GM19193 (cell line): Measurements from ENCODE around the gene TNFAIP1.

ENCODE experiments used
- POLR2A ChIP-seq: IDR thresholded peaks from 4 replicates; pipeline ENCODE4 v1.6.1; 2011; ENCODE audit not compliant: insufficient read depth, insufficient read length; ENCODE audit errors: extremely low read depth

Gene TNFAIP1

DNA sequence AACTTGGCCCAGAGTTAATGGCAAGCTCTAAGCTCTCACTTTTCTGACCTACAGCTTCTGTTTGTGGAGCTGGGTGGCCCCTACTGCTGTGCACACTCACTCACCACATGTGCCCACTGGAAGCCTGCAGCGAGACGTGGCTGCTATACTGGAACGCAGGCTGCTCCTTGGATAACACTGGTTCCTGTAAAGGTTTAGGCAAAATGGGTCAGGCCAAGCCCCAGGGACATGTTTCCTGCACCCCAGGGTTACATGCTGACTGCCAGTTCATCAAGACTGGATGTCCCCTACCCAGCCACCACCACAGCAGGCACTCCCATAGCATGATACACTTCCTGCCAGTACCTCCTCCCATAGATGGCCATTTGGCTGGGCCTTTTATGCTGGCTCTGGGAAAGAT lies 13.4 kb downstream of the TNFAIP1 start:
- no peak for TF ChIP-seq POLR2A

DNA sequence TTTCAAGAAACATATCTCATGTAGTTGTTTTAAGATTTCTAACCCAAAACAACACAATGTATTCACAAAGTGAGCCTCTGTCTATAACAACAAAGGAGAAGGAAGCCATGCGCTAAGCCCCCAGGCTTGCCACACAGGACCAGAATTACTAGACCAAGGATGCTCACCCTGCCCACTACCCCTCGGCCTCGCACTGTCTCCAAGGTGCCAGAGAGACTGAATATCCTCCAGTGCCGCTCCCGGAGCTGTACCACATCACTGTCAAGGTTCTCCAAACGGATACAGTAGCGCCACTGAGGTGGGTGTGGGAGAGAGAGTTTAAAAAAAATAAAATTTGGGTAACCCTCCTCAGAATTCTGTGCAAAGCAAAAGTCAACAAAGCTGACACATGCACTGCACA lies 14.7 kb downstream of the TNFAIP1 start:
- no peak for TF ChIP-seq POLR2A

DNA sequence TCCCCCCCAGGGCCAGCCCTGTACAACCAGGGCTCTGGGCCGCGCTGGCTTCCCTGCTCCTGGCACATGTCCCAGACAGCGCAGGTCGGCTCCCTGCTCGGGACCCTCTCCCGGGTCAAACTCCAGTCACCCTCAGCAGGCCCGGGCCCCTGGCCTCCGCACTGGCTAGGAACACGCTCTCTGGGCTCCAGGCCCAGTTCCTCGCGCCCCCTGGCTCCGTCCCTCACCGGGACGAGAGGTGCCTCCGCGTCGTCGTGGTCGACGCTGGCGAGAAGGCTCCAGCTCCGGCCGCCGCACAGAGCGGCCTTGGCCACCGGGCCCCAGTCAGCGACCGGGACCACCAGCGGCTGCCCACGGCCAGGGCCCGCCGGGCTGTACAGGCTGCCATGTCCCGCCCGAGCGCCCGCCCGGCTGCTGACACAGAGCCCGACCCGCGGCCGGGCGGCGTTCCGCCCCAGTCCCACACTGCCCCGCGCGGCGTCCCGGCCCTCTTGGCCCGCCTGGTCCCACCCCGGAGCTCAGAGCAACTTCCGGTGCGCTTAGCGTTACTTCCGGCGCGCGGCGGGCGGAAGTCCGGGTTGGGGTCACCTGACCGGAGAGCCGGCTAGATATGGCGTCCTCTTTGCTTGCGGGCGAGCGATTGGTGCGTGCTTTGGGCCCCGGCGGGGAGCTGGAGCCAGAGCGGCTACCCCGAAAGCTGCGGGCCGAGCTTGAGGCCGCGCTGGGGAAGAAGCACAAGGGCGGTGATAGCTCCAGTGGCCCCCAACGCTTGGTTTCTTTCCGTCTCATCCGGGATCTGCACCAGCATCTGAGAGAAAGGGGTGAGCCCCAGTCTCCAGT lies 21.7 kb downstream of the TNFAIP1 start, which contains the start of gene POLDIP2:
TSS of gene POLDIP2 (minus strand) at position 467 of the 840 bp plus-strand sequence. CDS start at position 388, 79 bp downstream.
- TF ChIP-seq POLR2A, result peak; percentile 96

DNA sequence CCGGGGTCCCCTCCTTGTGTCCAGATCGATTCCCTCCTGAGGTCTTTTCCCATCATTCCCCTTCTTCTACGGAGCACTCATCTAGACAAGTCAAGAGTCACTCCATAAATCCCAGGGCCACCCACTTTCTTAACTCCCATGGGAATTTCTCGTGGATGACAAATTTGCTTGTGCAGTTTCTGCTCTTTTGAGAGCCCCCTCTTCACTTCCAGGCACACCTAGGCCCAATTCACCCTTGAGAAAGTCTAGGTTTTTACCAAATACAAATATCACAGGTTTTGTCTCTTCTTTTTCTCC lies 22.3 kb downstream of the TNFAIP1 start:
- TF ChIP-seq POLR2A, result no peak

DNA sequence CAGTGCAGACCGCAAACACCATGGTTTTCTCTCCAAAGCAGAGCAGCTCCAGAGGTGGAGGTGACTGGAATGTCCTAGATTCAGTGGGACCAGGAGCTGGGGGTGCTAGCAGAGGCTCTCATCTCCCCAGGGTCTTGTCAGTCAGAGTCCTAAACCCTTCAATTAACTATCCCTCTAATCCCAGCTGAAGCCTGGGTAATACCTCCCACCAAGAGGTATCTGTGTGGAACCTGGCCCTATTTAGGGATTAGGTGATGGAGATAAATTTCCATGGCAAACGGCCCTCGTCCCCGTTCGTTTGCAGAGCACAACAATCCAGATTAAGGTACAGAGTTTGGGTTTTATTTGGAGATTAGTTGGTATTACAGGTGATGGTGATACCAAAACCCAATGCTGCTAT lies 27.6 kb downstream of the TNFAIP1 start:
- no peak for TF ChIP-seq POLR2A

DNA sequence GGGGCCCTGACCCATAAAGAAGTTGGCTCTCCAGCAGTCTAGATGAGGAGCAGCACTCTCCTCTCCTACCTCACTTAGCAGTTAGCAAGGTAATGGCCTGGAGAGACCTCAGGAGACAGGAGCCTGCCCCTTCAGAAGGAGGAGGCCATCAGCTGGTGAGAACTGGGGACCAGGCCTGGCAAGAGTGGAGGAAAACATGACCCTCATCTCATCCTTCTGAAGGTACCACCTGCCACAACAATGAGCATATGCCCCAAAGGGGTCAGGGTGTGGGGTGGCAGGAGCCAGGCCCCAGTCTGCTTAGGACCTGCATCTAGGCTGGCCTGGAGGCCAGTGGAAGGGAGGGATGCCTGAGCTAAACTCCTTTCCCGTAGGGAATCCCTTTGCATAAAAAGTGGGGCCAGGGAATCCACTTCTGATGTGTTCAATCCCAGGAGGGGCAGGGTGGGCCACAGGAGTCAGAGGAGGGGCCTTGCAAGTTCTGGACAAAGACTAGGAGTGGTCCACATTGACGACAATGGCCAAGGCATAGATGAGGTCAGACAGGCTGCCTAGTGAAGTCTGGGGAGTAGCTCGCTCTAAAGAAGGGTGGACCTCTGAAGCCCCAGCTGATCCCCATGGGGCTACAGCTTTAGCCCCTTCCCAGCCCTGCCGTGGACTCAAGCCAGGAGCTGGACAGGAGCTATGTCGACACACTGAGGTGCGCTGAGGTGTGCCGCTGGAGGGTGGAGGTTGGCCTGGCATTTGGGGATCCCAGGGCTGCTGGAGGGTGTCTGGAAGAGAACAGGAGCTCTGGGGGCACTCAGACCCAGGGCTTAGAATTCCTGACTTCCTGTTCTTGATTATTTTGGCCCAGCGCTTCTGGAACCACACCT lies 28.5 kb downstream of the TNFAIP1 start:
- TF ChIP-seq POLR2A, result no peak

DNA sequence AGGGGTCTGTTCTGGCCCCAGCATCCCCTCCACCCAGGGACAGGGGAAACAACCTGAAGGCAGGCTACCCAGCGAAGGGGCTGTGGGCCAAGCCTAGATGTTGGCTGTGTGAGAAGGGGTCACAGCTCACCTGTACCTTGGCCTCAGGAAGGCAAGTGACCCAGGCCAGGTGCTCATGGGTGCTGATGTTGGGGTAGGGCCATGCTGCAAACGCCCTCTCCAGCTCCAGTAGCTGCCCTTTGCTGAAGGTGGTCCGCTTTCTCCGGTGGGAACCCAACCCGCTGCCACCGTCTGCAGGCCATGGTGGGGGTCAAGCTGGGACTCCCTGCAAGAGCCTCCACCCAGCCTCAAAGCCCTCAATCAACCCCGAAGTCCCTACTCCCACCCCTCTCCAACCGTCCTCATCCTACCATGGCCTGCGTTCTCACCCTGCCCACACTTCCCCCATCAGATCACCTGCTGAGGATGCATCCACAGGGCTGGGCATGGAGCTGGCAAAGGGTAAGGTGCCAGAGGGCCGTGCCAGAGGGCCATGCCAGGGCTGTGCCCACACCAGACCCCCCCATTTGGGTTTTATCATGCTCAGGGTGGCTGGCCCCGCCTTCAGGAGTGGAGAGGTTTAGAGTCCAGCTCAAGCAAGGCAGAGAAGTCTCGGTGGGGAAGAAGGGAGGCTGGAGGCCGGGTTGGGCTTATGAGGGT lies 29.3 kb downstream of the TNFAIP1 start, which contains the start of gene SEBOX:
TSS of gene SEBOX (minus strand) at position 535 of the 699 bp plus-strand sequence. CDS start at position 487, 48 bp downstream.
- no peak for TF ChIP-seq POLR2A

DNA sequence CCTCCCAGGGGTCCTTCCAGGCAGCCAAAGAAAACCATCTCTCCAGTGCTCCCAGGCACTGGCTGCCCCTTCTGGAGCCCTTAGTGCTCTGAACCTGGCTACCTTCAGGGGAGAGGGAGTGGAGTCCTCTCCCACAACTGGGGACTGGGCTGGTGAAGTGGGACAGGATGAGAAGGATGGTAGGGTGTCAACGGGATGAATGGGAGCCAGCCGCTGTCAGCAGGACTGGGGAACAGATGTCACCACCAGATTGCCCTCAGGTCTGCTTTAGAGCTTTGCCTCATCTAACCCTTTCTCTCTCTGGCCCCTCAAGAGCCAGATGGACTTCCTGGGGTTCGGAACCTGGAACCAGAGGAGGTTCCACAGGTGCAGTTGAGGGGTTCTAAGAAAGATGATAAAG lies 29.9 kb downstream of the TNFAIP1 start:
- no peak for TF ChIP-seq POLR2A

DNA sequence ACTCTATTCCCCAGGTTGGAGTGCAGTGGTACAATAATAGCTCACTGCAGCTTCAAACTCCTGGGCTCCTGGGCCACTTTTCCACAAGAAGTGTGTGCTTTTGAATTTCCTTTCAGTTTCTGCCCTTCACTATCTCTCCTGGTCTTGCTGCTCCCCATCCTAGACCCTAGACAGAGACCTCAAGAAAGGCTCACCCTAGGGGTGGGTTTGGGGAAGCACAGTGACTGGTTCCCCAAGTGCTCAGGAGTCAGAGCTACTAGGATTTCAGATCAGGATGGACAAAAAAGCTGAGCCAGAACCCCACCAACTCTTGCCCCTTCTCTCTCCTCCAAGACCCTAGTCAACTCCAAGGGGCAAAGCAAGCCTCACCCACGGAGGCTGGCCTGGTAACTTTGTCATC lies 31.0 kb downstream of the TNFAIP1 start:
- TF ChIP-seq POLR2A, result no peak

DNA sequence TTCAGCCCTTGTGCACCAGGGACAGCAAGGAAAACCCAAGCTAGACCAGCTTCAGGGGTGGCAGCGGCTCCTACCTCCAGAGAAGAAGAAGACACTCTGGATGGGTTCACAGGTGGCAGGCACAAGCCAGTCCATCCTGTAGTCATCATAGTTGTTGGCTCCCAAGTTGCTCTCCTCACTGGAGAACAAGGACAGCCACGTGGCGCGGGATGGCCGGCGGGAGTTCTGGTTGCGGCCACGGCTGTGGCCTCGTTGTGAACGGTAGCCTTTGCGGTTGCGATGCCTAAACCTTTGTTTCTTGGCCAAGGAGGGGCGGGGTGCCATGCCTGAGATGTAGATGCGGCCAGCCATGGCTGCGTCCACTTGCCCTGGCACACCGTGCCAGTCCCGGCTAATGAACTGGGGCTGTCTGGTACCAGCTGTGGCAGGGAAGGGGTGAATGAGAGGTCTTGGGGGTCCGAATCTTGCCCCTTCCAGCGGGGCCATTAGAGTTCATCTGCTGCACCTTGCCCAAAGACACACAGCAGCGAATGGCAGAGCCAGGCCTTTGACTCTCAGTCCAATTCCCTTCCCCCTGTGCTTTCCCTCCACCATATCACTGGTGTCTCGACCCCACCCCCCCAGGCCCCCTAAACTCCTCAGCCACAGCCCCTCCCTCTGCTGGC lies 32.2 kb downstream of the TNFAIP1 start:
- no peak for TF ChIP-seq POLR2A

DNA sequence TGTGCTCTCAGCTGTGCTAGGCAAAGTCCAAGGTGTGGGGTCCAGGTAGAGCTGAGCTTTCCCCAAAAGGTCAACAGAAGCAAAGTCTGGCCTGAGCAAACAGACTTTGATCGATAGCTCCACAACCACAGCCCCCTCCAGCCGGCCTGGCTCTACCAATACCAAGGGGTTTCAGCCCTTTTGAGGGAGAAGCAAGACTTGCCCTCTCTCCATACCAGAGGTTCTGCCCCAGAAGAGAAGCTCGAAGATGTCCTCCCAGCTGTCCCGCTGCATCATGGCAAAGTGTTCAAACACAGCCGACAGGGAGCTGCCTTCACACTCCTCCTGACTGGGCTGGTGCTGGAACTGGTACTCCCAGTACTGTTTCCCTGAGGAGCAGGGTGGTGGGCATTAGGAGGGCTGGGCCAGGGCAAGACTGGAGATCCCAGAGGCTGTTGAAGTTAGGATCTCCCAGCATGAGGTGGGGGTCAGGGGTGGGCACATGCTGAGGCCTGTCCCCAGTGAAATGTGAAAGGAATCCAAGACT lies 32.8 kb downstream of the TNFAIP1 start:
- no peak for TF ChIP-seq POLR2A

DNA sequence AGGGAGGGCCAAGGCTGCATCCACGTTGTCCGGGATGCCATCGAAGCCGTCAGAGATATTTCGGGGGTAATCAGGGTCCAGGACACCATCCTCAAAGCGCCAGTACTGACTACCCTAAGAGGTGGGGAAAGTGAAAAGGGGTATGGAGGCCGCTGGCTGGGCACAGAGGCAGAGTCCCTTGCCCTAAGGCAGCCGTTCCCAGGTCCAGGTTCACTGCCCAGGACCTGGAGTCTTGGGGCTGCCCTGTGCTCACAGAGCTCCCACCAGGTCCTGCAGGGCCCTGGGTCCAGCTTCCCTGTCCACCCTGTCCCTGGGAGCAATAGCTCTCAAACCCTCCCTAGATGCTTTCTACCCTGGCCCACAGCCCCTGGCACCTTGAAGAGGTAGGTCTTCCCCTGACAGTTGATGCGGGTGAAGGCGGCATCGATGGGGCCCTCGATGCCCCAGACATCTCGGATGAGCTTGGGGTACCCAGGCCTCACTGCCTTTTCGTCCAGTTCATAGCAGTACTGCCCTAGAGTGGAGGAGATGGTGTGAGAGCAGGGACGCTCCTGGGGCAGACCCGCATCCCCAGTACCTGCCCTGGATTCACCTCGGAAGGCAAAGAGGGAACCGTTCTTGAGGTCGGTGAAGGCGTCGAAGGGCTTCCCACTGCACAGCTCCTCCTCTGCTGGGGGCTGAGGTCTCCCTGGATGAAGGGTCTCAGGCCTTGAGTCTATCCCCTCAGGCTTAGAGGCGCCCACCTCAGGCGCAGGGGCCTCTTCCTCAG lies 33.5 kb downstream of the TNFAIP1 start:
- TF ChIP-seq POLR2A, result no peak

DNA sequence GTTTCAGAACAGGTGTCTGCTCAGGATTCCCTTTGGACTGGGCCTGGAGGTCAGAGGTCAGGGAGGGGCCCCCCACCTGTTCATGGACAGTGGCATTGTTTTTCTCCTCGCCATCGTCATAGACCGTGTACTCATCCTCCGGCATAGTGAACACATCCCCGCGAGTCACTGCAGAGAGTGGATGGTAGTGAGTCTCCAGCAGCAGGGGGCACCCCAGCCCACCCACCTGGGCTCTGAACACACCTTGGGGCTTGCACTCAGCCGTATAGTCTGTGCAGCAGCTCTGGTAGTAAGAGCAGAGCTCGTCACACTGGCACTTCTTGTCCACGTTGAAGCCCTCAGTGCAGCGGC lies 34.1 kb downstream of the TNFAIP1 start:
- TF ChIP-seq POLR2A, result no peak
